Right hindlimb (tissue), 1 donor: ENCODE data around the gene LIMS2.

Experiments
- DNase-seq: peaks from one replicate; pipeline ENCODE4 v3.0.0-alpha.2; 2018

Gene LIMS2

GRCh38 chr2:127700527-127701192 is 25.3 kb upstream of the LIMS2 start:
- no peak for DNase-seq

GRCh38 chr2:127698553-127699355 is 23.4 kb upstream of the LIMS2 start:
- DNase-seq: no peak

GRCh38 chr2:127697482-127698180 is 22.3 kb upstream of the LIMS2 start:
- no peak for DNase-seq

GRCh38 chr2:127695491-127696472 is 20.5 kb upstream of the LIMS2 start:
- peak; percentile 56 for DNase-seq

- no peak for DNase-seq
Measured at GRCh38 chr2:127694986-127695385, 19.7 kb upstream of the LIMS2 start.

GRCh38 chr2:127690696-127691095 is 15.4 kb upstream of the LIMS2 start:
- no peak for DNase-seq

GRCh38 chr2:127688405-127688804 is 13.1 kb upstream of the LIMS2 start:
- DNase-seq: no peak

GRCh38 chr2:127685410-127686080 is 10.2 kb upstream of the LIMS2 start:
- no peak for DNase-seq

- DNase-seq: no peak
Measured at GRCh38 chr2:127683757-127684156, 8.4 kb upstream of the LIMS2 start.

GRCh38 chr2:127683056-127683455 is 7.7 kb upstream of the LIMS2 start:
- DNase-seq: no peak

- DNase-seq: no peak
Measured at GRCh38 chr2:127681976-127682857, 6.9 kb upstream of the LIMS2 start.

GRCh38 chr2:127681288-127681804 is 6.0 kb upstream of the LIMS2 start:
- DNase-seq: no peak

GRCh38 chr2:127680706-127681287 is 5.5 kb upstream of the LIMS2 start:
- DNase-seq: no peak

- no peak for DNase-seq
Measured at GRCh38 chr2:127679680-127680361, 4.5 kb upstream of the LIMS2 start.

GRCh38 chr2:127678991-127679390 is 3.7 kb upstream of the LIMS2 start:
- DNase-seq: no peak

- DNase-seq: no peak
Measured at GRCh38 chr2:127678531-127678930, 3.2 kb upstream of the LIMS2 start.

- no peak for DNase-seq
Measured at GRCh38 chr2:127676906-127677305, 1.6 kb upstream of the LIMS2 start.

GRCh38 chr2:127674241-127675209 is 805 bp downstream of the LIMS2 start:
- DNase-seq: peak; percentile 39
